Thyroid gland (tissue), 4 donors: Measurements from ENCODE around the gene STUM.

Source experiments
- CTCF ChIP-seq, 6 experiments: fragments of 200-600 bp in 3 of 6; fragments of 450-650 bp in 3 of 6; sonication (generic) in 3 of 6; IDR thresholded peaks; one replicate each; pipeline ENCODE4 v1.5.1; 2016 to 2019; ENCODE audit warnings: antibody characterized with exemption in 6 of 6, mild to moderate bottlenecking in 2 of 6, inconsistent platforms in 1 of 6, moderate library complexity in 1 of 6
- POLR2A ChIP-seq, 2 donors: fragments of 450-650 bp; IDR thresholded peaks; one replicate each; pipeline ENCODE4 v1.6.1; 2017; ENCODE audit warnings: antibody characterized with exemption in 2 of 2, mild to moderate bottlenecking in 2 of 2, moderate library complexity in 1 of 2

DNA sequence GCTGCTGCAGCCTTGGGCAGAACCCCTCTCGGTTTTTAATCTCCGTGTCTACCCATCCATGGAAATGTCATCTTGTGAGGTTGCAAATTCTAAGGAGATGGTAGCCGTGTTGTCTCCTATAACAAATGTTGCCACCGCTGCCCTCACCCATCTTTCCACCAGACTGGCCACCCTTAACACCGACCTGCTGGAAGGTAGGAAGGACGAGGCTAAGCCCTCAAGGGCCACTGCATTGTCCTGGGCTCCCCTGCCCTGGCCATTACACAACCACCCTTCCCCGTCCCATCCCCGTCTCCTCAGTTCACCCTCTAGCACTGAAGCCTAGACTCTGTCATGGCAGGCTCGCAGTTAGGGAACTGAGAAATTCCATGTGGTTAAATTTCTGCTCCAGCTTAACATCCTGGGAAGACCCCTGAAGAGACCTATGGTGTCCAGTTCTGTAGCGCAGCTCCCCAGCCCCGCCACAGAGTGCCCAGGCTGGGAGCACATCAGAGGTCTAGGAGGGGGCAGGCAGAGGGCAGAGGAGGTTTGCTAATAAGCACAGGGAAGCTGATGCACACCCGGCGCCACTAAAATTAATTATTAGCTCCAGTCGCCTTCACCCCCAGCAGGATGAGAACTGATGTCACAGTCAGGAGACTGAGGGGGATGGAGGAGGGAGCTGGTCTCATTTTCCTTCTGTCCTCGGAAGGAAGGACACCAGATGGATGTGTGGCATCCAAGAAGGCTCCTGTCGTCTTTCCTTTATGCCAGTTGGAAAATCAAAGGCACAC, 38.3 kb downstream of the STUM start:
- TF ChIP-seq CTCF (IDR thresholded peaks at IDR 0.05) (no peak), POLR2A (IDR thresholded peaks at IDR 0.05) (no peak)
